ENCODE results near the gene DBH.

DBH gene

DNA sequence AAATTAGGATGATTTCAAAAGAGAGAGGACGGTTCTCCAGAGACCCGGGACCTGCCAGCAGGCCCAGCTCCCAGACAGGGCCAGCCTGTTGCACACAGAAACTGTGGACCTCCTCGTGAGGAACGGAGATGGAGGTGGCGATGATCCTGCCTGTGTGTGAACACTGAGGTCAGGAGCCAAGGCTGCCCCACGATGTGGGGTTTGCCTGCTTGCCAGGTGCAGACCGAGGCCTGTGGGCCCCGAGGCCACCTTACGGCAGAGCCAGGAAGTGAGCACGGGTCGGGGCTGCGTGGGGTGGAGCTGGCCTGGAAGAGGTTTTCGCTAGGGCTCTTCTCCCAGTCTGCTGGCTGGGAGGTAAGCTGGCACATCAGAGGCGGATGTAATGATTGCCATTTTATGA, 31.3 kb upstream of the DBH start:
- DNase-seq (ENCODE audit: low read depth in 2 of 2) = no peak

DNA sequence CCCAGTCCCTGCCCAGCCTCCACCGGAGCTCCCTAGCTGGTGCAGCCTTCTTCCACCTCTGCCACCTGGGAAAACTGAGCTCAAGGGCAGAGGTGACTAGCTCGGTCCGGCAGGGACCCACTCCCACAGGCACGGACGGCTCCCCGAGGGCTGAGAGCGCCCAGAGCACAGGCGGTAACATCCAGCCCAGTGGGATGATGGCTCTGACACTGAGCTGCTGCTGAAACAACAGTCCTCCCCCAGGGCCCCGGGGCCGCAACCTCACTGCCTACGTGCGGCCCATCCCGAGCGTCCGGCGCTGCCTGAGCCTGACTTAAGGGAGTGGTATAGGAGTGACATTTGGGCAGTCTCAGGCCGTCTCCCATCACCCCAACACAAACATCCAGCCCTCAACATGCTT, 30.7 kb upstream of the DBH start:
- DNase-seq (ENCODE audit: low read depth in 2 of 2) = no peak

DNA sequence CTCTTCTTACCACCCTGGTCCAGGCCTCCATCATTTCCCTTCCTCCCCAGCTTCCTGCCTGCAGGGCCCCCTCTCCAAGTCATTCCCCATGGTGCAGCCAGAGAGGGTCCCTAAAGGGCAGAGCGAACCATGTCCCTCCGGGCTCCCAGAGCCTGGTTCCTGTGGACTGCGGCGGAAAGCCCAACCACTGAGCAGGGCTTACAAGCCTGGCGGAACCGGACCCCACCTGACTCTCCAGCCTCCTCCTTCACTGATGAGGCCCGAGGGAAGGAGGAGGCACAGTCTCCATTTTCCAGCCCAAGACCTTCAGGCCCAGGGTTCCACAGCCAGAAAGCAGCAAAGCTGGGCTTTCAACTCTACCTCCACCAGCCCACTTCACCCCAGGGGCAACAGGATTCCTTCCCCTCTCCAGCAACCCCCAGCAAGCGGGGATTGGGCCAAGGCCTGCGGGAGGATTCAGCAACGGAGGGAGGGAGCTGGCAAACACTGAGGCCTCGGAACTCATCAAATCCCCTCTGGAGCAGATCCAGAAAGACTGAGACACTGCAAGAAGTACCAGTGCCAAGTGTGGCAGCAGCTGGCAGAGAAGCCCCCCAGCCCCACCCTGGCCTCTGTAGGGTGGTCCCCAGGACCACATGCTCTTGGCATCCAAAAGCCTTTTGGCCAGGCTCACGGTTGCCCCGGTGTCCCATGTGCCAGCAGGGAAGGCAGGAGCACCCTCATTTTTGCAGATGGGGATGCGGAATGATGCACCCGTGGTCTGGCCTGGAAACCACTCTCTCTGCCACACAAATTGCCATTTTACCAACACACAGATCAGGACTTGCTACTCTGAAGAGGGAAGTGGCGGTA, 30.1 kb upstream of the DBH start:
- no peak for DNase-seq (ENCODE audit: low read depth in 2 of 2)

DNA sequence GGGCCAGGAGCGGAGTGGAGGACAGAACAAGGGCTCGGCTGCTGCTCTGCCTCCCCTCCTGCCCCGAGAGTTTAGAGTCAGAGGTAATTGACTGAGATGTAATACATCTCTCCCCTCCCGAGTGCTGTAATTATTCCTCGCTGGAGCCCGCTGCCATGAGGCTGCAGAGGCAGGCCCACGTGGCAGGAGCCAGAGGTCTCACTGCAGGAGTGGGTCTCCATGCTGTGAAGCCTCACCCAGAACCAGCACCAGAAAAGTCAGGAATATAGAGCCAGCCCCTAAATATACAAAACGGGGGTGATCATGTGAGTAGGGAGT, 29.5 kb upstream of the DBH start:
- no peak for DNase-seq (ENCODE audit: low read depth in 2 of 2)

DNA sequence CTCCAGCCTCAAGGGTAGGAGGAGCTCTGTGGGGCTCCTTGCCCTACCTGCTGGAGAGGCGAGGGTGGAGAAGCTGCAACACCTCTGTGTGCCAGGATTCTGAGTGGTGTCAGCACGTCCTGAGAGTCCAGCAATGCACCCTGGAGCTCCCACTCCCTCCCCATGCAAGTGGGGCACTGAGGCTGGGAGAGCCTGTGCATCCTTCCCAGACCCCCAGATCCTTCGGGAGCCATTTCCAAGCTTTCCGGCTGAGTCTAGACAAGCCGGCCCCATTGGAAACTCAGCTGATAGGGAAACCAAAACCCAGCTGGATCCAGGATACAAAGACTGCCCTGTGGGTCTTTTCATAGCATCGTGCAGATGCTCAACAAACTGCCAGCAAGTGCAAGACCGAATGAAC, 28.8 kb upstream of the DBH start:
- no peak for DNase-seq (ENCODE audit: low read depth in 2 of 2)

DNA sequence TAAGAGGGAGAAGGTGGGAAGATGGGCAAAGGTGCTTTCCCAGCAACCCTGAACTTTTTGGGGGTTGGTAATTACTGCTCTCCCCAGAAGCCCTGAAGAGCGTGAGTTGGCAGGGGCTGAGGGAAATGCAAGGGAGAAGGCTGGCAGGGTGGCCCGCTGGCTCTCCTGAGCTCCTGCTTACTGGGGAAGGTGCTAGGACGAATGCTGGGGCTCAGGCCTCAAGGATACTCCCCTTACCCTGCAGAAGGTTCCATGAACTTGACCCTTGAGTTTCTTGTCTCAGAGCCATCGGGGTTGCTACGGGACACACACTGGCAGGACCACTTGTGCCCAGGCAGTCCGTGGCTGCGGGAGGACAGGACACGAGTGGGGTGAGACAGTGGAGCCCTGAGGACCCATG, 28.2 kb upstream of the DBH start:
- no peak for DNase-seq (ENCODE audit: low read depth in 2 of 2)

DNA sequence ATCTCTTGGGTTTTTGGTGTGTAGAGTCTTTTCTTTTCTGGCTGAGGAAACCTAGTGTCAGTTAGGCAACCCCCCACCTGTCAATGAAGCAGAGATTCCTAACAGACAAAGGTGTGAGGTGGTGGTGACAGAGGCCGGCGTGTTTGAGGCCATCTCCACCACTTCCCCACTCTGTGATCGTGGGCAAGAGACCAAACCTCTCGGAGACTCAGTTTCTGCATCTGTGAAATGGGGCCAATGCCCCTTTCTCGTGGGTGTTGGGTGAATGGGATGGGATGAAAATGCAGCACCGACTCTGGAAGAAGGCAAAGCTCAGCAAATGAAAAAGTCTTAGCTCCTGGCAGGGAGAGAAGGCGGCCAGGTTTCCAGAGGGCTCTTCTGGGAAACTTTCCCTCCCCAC, 27.8 kb upstream of the DBH start:
- DNase-seq (ENCODE audit: low read depth in 2 of 2) = no peak

DNA sequence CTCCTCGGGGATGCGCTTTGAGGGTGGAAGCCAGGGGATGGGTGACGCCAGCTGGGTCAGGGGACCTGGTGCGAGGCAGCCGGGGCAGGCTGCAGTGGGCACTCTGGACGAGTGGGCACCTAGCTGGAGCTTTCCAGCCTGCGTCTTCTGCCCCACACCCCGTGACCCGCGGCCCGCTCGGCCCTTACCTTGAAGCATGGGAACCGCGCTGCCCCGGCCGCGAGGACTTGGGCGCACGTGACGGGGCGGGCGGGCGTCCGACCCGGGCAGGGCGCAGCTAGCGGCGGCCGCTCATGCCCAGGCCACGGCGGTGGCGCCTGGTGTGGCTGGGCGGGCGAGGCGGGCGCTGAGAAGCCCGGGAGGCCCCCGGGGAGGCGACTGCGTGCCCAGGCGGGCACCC, 27.3 kb upstream of the DBH start:
- no peak for DNase-seq (ENCODE audit: low read depth in 2 of 2)

DNA sequence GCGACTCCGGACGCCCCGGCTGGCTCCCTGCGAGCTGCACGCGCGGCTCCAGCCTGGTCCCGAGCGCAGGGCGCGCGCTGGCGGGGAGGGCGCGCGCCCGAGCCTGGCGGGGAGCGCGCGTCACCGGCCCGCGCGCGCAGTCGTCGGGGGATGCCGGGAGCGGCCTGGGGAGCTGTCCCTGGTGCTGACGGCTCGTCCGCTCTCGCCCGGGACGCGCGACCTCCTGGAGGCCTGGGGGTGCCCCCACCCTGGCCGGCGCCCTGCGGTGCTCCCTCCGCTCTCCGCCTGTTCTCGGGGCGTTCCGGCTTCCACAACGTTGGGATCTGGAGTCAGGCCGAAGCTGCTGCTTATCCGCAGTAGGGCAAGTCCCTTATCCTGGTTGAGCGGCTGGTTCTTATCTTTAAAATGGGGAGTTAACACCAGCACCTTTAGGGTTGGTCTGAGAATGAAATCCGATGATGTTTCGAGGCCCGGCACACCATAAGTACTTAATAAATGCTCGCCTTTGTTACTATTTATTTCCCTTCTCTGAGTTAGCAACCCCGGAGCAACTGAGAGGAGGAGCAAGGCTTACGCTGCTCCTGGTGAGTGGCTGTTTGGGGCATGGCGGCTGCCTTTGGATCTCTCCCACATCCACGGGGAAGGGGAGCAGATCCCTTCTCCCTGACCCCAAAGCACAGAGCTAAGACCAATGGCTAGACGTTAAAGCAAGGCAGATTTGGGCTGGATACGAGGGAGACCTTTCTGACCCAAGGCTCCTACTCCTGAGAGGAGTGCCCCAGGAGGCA, 26.7 kb upstream of the DBH start, which contains the start of gene FAM163B:
TSS of gene FAM163B (minus strand) at position 79 of the 788 bp plus-strand sequence. CDS start 29,166 bp downstream, outside the sequence.
- peak in 1 of 2 donors; percentile 23 for DNase-seq (ENCODE audit: low read depth in 2 of 2)

DNA sequence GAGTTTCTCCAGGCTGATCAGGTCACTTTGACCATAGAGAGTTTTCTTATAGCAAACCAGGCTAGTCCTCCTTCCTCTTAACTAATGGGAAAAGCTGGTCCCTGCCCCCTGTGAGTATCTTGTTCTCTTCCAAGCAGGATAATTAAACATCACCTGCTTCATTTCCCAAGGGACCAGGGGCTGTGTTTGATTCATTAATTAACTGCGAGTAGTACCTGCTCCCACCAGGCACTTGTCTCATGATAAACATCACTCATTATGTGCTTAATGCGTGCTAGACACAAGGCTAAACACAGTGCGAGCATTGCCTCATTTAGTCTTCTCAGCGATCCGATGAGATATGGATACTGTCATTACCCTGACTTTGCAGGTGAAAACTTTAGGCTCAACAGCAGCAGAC, 25.3 kb upstream of the DBH start:
- DNase-seq (ENCODE audit: low read depth in 2 of 2) = no peak

DNA sequence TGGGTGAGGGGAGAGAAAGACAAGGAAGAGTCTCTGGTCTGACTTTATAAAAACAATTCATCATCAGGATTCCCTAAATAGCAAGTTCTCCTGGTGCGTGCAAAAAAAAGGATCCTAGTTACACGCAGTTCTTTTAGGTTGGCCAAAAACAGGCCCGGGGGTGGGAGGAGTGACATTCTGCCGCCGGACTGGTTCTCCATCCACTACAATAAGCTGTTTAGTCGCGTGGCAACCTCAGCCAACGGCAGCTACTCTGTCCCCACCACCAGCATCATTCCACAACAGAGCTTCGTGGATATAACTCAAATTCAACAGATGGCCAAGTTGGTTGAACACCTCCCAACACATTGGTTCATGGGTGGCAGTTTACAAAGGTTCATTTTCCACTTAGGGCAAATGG, 24.1 kb upstream of the DBH start:
- no peak for DNase-seq (ENCODE audit: low read depth in 2 of 2)

DNA sequence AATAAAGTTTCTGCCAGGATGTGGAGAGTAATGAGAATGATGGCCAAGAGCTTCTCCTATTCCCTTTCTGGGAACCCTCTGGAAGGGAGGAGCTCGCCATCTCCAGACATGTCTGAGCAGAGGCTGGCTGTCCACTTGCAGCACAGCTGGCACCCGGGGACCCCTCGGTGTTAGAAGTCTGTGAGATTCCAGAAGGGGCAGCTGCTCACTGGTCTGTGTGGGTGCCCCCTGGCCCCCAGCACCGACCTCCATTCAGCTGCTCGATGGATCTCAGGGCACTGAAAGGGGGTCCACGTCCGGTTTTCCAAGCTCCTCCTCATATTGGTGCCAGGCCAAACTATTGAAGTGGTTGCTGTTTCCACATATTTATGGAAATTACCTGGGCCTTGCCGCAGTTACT, 23.3 kb upstream of the DBH start:
- DNase-seq (ENCODE audit: low read depth in 2 of 2) = no peak

DNA sequence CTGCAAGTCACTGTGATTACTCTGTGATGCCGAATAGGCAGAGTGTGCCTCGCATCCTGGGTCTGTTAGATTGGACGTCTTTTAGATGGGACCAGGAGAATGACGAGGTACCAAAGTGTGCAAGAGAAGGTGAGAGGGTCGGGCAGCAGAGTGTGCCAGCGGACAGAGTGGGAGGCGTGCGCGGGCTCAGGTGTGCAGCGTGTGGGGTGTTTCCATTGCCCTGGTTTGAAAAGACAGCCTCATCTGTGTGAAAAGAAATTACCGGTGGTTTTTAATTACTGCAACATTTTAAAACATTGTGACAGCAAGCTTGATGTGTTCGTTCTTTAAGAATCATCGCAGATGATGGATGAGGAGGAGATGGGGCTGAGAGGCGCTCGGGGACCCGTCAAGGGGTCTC, 22.7 kb upstream of the DBH start:
- DNase-seq (ENCODE audit: low read depth in 2 of 2) = no peak

DNA sequence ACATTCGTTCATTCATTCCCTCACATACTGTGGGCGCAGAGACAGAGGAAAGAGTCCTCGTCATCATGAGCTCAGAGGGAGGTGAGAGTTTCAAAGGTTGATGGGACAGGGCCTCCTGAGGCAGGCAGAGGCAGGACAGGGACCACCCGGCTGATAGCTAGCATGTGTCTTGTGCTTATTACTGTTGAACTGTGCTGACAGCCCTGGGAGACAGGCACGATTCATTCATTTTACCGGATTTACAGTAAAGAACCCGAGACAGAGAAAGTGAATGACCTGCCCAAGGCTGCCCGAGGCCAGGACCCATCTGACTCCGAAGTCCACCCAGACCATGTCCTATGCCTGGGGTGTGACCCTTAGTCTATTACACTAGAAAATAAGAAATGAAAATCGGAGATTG, 22.1 kb upstream of the DBH start:
- DNase-seq (ENCODE audit: low read depth in 2 of 2) = no peak

DNA sequence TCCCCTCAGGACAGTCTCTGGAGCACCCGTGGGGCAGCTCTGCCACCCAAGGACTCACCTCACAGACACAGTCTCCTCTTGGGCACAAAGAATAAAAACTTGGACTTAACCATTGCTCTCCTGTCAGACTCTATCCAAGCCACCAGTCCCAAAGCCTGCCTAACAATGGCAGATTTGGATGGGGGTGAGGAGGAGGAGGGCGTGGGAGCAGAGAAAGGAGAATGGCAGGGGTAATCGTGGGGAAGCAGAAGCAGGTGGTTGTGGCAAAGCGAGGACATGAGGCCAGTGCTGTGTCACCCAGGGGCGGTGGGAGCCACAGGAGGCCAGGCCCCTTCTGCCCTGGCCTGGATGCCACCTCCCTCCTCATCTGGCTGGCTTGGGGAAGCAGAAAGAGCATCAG, 21.5 kb upstream of the DBH start:
- DNase-seq (ENCODE audit: low read depth in 2 of 2) = no peak

DNA sequence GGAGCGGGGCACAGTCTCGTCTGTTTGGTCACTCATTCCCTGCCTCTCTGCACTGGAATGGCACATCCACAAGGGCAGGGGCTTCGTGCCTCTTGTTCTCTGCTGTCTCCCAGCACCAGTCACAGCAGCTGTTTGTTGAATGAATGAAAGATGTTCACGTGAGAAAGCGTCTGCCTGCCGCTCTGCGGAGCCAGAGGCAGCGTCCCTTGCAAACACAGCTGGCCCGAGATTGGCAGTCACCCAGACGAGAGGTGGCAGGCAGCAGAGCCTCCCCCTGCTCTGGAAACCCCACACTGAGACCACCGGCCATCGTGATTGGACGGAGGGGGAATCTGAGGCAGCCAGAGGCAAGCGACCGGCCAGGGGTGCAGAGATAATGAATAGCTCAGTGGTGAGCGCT, 21.0 kb upstream of the DBH start:
- no peak for DNase-seq (ENCODE audit: low read depth in 2 of 2)

DNA sequence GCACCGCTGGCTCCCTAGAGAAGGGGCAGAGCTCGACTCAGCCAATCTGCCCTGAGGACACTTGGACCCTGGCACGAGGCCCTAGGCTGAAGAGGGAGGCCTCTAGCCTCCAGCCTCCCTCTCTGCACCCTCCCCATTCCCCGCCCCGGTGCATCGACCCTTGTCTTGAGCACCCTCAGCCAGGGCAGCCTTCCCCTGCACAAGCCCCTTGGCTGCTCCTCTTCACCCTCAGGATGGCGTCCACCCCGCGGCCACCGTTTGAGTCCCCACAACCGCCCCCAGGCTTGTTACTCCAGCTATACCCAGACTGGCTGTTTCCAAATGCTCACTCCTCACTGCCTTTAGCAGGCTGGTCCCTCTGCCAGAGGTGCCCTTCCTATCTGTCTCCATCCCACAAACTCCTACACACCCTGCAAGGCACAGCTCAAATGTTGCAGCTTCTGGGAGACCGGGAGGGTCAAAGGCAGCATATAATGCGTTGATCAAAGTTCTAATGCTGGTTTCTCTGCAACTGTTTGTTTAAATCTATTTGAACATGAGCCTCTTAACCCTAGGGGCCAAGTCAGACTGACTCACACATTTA, 20.5 kb upstream of the DBH start:
- DNase-seq (ENCODE audit: low read depth in 2 of 2) = no peak

DNA sequence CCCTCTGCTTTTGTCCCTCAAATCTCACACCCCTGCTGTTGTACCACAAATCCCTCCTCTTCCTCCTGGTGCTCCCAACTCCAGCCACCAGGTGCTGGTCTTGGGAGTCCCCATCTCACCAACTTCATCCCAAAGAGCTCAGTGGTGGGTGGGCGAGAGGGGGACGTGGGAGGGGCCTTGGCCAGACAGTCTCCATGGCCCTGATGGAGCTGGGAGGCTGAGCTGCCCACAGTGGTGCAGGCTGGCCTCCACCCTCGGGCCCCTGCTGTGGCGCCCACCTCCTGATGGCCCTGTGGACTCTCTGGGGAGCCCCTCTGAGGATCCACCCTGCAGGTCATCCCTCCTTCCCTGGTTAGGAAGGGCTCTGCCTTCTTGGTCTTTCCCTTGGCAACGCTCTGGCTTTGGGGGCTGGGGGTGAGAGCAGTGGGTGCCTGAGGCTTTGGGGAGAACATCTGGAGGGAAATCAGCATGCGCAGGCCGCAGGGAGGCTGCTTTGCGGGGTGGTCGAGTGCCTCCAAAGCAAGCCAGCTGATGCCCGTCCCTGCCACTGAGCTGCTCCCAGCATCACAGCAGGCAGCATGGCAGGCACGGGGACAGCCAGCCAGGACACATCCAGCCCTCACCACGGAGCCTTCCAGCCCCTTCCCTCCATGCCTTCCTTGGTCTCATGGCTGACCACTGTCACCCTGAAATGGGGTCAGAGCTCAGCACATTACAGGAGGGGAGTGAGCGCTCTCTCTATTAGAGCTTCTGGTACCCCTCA, 19.3 kb upstream of the DBH start:
- no peak for DNase-seq (ENCODE audit: low read depth in 2 of 2)

DNA sequence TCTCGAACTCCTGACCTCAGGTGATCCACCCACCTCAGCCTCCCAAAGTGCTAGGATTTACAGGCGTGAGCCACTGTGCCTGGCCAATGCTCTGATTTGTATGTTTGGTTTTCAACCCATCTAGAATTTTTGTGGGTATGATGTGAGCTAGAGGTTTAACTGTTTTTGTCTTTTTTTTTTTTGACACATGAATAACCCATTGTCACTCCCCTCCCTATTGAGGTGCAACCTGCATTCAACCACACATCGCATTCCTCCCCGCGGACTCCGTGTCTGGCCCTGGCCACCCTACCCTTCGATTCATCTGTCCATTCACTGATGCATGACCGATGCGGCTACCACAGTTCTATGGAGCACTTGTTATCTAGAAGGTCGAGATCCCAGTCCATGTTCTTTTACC, 17.4 kb upstream of the DBH start:
- DNase-seq (ENCODE audit: low read depth in 2 of 2) = no peak

DNA sequence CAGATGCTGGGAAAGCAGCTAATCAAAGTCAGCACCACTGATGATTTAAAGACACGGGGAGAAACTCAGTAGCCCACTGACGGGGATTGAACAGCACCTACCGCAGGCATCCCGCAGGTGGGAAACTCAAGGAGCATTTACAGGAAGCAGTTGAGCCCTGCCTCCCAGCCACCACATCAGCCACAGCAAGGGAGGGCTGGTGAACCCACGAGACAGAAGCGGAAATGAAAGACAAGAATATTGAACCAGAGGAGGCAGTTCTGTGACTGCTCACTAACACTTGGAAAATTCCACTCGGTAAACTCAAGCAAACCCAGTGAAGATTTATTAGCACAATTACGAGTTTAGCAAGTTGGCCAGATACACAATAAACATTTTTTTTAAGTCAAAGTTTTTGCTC, 16.4 kb upstream of the DBH start:
- DNase-seq (ENCODE audit: low read depth in 2 of 2) = peak; percentile 9 to 19

DNA sequence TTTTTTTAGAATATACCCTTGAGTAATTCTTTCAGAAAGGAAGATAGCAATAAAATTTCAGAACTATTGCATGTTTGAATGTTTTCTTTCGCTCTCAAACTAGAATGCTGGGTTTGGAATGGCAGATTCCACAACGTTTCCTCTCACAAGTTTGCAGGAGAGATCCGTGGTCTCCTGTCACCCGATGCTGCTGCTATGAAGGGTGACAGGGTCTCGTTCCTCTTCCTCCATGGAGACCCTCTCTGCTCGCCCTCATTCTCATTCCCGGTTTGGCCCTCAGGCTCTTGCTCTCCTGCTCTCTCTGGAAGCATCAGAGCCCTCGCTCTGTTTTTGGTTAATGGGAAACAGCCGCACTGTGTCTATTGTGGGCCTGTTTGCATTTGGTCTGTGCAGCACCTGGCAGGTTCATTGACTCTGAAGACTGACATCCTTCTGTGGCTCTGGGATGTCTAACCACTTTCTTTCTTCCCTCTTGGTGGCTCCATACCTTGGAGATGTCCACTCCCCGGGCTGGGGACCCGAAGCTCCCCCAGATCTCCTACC, 14.4 kb upstream of the DBH start:
- DNase-seq (ENCODE audit: low read depth in 2 of 2) = no peak

DNA sequence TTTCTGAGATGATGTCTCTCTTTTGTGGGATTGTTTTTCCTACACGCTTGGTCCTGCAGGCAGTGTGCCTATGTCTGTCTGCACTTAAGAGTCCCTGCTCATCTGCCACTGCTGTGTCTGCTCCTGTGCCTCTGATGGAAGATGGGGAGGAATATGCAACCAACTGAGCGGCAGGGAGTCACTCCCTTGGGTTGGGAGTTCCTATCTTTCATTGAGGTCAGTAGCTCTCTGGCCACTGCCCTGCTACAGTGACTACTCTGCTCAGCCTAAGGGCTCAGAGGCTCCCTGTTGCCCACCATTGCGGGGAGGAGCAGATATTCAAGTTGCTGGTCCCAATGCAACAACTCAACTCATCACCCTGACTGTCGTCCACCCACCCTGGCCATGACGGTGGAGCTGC, 13.6 kb upstream of the DBH start:
- no peak for DNase-seq (ENCODE audit: low read depth in 2 of 2)

All from activated CD4-positive, alpha-beta T cell treated with anti-CD3 and anti-CD28 coated beads for 24 hours (primary cell).